Astrocyte of the spinal cord (primary cell): ENCODE data around the gene SLC35G3.

ENCODE experiments used
- DNase-seq: peaks from one replicate; pipeline ENCODE4 v3.0.0; 2011; ENCODE audit warnings: low read depth, low spot score
- H3K4me3 ChIP-seq: 2 replicates; pipeline ENCODE4 v1.5.1; 2011; ENCODE audit warnings: low read depth, mild to moderate bottlenecking, low read length, moderate library complexity
- in situ Hi-C: cut with HindIII; loops from 2 replicates; pipeline ENCODE4 v1.10.0; 2017; ENCODE audit warnings: low sequenced_read_pairs
- TF ChIP-seq, protein P1 (sequence below): IDR thresholded peaks from 2 replicates; pipeline ENCODE4 v1.5.1; 2012; ENCODE audit warnings: low read depth, mild to moderate bottlenecking, low read length, inconsistent platforms

The SLC35G3 gene

DNA sequence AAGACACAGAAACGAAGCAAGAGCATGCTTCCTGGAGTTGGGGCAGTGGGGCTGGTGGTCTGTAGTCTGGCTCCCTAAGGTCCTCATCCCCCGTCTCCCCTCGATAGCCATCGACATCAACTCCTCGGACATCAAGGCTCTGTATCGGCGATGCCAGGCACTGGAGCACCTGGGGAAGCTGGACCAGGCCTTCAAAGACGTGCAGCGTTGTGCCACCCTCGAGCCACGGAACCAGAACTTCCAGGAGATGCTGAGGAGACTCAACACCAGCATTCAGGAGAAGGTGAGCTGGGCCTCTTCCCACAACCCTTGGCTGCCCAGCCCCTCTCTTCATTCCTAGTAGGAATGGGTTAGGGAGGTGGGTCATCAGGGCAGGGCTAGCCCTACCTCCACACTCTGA lies 44.3 kb downstream of the SLC35G3 start:
- in situ Hi-C loops = no loop called here
- TF ChIP-seq, protein P1, sequence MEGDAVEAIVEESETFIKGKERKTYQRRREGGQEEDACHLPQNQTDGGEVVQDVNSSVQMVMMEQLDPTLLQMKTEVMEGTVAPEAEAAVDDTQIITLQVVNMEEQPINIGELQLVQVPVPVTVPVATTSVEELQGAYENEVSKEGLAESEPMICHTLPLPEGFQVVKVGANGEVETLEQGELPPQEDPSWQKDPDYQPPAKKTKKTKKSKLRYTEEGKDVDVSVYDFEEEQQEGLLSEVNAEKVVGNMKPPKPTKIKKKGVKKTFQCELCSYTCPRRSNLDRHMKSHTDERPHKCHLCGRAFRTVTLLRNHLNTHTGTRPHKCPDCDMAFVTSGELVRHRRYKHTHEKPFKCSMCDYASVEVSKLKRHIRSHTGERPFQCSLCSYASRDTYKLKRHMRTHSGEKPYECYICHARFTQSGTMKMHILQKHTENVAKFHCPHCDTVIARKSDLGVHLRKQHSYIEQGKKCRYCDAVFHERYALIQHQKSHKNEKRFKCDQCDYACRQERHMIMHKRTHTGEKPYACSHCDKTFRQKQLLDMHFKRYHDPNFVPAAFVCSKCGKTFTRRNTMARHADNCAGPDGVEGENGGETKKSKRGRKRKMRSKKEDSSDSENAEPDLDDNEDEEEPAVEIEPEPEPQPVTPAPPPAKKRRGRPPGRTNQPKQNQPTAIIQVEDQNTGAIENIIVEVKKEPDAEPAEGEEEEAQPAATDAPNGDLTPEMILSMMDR = no peak
- no peak overlapping the region for H3K4me3 ChIP-seq
- no peak for DNase-seq

DNA sequence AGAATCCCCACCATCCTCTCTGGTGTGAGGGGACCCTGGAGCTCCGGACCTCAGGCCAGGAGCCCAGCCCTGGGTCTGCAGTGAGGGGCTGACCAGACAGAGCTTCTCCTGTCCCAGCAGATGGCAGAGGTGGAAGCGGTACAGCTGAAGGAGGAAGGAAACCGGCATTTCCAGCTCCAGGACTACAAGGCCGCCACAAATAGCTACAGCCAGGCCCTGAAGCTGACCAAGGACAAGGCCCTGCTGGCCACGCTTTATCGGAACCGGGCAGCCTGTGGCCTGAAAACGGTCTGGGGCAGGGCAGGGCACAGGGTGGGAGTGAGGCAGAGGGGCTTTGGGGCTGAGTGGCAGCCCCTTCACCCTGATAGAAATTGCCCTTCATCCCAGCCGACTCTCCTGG lies 46.0 kb downstream of the SLC35G3 start:
- DNase-seq = no peak
- H3K4me3 ChIP-seq = no peak overlapping the region
- TF ChIP-seq, protein P1 = no peak
- in situ Hi-C loops = no loop called here

DNA sequence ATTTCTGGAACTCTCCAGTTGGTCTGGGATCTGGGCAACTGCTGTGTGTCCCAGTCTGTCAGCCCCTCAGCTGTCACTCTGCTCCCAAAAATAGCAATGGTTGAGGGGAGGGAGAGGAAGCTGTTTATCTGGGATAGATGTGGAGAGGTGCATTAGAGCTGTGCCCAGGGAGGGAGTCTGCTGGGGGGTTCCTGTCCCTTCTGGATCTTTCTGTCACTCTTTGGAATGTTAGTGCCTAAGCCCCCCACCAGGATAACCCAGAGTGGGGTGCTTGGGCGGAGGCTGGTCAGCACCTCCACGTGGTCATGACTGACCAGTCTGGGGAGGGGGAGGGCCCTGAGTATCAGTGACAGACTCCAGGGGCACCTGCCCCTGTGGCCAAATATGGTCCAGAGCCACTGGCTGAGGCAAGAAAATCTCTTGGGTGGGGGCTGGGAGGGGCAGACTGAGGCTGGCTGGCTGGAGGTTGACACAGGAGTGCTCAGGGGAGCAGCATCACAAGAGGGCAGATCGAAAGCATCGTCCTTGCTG lies 46.8 kb downstream of the SLC35G3 start, which contains the start of gene UNC45B:
TSS of gene UNC45B (plus strand) at position 443 of the 531 bp plus-strand sequence. CDS start 447 bp downstream, outside the sequence.
- in situ Hi-C loops = no loop called here
- TF ChIP-seq, protein P1 = no peak
- DNase-seq = no peak
- H3K4me3 ChIP-seq = no peak within 1 kb of the TSS

DNA sequence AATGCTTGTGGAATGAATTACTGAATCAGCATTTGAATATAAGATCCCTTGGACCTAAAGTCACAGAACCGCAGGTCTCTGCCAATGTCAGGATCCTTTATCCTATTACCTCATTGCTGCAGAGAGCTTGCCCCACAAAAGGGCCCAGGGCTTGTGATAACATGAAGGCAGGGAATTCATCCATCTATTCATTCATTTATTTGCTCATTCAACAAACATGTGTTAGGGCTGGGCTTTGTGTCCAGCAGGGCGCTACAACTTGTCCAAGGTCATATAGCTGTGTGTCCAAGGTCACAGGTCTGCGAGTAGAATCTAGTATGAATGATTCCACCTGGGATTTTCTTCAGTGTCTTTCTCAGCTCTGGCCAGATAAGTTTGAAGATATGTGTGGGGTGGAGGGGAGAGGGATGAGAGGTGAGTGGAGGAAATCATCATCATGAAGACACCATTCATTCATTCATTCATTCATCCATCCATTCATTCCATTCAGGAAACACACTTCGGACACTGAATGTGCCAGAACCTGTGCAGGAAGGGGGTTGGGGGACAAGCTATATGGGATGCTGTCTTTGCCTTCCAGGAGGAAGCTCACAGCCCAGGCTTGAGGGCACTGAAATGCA lies 47.9 kb downstream of the SLC35G3 start:
- no peak overlapping the region for H3K4me3 ChIP-seq
- TF ChIP-seq, protein P1 = no peak
- DNase-seq = no peak
- in situ Hi-C loops = no loop called here

DNA sequence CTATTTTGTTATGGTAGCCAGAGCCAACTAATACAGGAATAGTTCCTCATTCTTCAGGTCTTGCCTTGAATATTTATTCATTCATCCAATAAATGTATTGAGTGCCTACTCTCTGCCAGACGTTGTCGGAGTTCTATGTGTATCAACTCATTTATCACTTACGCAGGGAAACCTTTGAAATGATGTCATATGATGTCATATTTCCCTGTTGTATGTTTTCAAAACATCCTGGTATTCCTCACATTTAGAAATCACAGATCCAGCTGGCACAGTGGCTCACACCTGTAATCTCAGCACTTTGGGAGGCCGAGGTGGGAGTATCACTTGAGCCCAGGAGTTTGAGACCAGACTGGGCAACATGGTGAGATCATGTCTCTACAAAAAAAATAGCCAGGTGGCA lies 49.4 kb downstream of the SLC35G3 start:
- TF ChIP-seq, protein P1 = no peak
- no peak for DNase-seq
- in situ Hi-C loops = no loop called here
- H3K4me3 ChIP-seq = no peak overlapping the region
